GF-D8 (cell line): ENCODE results near the gene CHSY1.
A peak's percentile ranks its signal among the peaks of the same experiment; 100 is the strongest.

Experiments
- DNase-seq: peaks from one replicate; lab custom pipeline; 2025; lab: John Stamatoyannopoulos, UW

The CHSY1 gene

DNA sequence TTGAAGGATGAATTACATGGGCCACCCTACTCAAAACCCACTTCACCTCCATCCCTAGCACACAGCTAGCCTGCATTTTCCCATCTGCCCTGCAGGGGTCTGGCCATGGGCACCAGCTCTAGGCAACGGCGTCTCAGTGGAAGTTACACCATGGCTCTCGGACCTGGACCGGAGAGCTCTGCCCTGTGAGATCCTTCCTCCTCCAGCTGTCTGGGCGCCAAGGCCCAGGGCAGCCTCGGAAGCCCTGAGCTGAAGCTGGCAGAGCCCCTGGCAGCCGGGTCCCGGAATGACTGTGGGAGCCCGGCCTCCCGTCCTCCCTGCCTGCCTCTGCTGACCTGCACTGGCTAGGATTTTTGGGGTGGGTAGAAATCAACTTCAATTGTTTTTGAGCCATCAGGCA lies 98.9 kb downstream of the CHSY1 start:
- DNase-seq: no peak

DNA sequence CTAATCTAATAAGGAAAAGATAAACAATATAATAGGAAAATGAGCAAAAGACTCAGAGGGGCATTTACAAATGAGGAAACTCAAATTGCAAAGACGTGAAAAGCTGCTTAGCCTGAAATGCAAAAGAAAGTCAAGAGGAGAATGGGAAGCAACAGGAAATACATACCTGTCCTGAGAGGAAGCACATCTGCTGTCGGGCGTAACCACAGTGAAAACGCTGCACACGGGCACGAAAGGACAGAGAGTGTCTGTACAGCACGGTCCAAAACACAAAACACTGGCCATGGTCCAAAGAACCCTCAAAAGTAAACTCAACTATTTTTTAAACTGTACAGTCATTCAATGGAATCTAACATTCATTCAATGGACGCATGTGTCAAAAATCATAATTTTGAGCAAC lies 100.6 kb downstream of the CHSY1 start:
- no peak for DNase-seq

GRCh38 chr15:101150723-101151040 lies 101.2 kb downstream of the CHSY1 start:
- DNase-seq: no peak

DNA sequence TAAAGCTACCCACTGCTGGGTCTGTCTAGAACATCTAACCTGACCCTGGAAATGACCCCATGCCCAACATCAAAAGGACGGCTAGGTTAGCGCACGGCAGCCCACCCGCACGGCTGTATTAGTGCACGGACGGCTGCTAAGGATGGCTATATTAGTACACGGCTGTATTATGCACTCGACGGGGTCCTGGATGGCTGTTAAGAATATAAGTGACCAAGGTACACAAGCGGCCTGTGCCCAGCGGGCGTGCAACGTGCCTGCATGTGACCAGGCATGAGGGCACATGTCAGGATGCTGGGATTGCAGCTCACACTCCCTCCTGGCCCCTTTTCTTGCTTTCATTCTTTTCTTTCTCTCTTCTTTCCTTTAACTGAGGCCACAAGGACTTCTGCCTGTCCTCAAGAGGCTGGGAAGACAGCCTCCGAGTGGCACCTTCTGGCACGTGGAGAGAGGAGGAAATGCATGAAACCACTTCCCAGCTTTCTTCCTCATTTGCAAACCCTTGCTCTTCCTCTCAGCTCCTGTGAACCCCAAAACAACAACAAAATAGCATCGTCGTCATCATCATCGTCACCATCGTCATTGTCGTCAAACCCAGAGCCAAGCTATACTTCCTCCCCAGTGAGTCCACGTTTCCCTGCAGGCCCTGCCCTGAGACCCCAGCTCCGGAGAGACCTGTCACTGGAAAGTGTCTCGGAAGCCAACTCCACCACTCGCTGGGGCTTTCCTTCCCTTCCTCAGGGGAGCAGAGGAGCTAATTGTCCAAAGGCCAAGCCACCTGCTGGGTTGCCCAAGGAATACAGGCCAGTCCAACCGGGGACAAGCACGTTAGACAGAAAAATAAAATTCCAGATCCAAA lies 101.8 kb downstream of the CHSY1 start:
- DNase-seq: no peak

DNA sequence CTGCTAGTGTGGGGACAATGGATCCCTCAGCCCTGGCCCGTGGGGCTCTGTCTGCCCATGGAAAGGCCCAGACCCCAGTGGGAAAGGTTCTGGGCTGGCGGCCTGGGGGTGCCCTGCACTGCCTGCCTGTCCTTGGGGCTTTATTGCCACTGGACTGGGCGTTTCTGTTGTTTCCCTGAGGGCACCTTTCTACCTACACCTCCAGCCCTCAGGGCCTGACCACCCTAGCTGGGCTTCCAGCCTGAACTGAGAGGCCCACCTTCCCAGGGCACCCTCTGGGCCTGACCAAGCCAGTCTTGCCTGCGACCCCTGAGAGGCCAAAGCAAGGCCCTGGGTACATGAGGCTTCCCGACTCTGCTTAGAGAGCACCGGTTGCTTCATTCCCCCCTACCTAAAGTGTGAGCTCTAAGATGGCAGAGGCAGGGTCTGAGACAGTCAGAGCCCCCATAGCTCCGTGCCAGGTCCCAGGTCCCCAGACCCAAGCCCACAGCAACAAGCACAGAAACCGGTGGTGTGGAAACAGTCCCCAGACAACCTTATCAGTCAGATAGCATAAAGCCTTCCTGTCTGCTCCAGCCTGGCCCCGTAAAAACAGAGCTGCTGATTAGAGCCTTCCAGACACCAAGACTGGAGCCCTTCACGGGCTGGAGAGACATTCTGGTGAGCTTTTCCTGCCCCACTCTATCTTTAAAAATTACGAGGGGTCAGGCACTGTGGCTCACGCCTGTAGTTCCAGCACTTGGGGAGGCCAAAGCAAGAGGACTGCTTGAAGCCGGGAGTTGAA lies 102.8 kb downstream of the CHSY1 start:
- peak; percentile 58 for DNase-seq

DNA sequence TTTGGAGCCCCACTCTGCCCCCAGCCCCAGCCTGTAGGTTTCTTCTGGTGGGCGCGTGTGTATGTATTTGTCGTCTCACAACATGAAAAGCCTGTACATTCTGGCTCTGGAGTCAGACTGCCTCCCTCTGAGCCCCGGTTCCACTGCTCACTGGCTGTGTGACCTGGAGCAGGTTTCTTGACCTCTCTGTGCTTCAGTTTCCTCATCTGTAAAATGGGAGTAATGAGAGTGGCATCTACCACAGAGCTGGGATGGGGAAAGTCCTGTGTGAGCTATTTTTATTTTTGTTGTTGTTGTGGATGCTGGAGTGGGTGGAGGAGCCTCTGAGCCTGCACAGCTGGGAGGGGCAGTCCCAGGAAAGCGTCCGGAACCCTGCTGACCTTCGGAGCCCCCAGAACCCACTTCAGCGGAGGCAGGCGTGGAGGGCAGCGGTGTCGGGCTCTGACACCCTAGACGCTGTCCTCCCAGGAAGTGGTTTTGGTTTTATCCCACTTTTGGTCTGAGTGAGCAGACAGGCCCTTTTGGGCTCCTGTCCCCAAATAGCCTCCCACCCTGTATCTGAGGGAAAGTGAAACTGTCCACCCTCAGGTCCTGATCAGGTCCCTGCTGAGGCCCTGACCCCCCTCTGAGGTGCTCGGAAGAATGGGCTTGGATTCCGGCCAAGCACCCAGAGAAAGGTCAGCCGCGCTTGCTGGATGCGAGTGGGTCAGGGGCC lies 103.5 kb downstream of the CHSY1 start:
- DNase-seq: no peak

- DNase-seq: no peak
These were observed 104.7 kb downstream of the CHSY1 start for GRCh38 chr15:101147181-101147580.

GRCh38 chr15:101146118-101146702 lies 105.6 kb downstream of the CHSY1 start:
- no peak for DNase-seq

GRCh38 chr15:101145362-101145761 lies 106.5 kb downstream of the CHSY1 start:
- no peak for DNase-seq

GRCh38 chr15:101143321-101143720 lies 108.5 kb downstream of the CHSY1 start:
- DNase-seq: no peak

DNA sequence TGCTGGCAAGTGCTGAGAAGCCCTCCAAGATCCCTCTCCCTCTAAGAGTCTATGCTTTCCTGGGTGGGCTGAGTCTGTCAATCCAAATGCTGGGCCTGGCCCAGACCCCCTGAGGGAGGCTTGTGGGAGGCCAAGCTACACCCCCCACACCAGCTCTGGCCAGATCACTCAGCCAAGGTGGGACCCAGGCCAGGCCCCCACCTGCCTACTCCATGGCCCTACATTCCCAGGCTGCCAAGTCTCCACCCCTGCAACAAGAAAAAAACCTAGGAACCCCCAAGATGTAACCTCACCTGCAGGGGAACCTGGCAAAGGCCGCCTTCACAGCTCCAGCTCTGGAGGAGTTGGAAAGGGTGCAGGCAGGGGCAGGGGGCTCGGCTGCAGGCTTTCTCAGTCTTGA lies 109.1 kb downstream of the CHSY1 start:
- DNase-seq: no peak

DNA sequence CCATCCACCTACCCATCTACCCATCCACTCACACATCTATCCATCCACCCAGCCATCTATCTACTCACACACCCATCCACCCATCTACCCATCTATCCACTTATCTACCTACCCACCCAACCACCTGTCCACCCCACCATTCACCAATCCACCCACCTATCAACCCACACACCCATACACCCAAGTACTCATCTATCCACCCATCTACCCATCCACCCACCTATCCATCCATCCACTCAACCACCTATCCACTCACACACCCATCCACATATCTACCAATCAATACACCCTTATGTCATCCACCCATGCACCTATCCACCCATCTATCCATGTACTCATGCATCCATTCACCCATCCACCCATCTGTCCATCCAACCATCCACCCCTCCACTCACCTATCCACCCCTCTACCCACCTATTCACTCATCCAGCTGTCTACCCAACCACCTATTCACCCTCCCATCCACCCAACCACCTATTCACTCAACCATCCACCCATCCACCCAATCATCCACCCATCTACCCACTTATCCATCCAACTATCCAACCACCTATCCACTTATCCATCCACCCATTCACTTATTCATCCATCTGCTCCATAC lies 109.8 kb downstream of the CHSY1 start:
- DNase-seq: no peak

DNA sequence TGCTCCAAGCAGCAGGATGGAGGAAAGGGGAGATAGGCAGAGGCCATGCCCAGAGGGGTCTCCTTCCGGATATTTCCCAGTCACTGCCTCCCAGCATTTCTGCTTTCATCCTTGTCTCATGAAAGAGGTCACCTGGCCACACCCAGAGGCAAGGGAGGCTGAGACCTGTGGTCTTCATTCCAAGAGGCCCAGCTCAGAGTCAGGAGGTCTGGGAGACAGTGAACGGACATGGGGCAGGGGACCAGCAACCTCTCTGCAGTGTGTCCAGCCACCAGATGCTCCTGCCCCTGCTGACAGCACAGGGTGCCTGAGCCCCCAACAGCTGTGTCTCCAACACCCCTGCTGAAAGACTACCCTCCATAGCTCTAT lies 111.2 kb downstream of the CHSY1 start:
- no peak for DNase-seq

DNA sequence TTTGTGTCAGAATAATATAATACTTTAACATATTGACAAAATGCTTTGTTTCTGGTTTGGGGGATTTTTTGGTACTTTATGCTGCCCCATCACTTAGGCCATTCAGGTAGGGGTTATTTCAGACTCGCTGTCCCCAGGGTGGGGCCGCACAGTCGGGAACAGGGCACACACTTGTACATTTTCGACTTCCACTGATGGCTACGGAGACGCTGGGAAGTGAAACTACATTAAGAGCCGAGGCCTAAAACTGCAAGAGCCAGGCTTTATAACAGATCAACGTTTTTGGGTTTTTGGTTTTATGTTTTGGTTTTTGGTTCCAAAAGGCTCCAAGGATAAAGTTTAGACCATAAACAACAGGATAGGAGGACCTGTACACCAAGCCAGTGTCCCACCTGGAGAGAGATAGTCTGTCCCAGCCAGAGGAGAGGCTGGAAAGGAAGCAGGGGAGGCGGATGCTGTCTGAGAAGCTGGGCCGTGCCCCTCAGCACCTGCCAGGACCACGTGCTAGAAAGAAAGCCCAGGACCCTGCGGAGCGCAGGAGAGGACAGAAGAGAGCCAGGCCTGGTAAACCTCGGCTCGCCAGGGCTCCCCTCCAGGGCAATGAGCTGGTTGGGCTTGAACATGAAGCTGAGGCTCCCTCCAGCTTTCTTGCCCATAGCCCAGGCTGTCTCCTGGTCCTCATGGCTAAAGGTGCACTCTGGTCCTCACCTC lies 111.7 kb downstream of the CHSY1 start:
- no peak for DNase-seq

DNA sequence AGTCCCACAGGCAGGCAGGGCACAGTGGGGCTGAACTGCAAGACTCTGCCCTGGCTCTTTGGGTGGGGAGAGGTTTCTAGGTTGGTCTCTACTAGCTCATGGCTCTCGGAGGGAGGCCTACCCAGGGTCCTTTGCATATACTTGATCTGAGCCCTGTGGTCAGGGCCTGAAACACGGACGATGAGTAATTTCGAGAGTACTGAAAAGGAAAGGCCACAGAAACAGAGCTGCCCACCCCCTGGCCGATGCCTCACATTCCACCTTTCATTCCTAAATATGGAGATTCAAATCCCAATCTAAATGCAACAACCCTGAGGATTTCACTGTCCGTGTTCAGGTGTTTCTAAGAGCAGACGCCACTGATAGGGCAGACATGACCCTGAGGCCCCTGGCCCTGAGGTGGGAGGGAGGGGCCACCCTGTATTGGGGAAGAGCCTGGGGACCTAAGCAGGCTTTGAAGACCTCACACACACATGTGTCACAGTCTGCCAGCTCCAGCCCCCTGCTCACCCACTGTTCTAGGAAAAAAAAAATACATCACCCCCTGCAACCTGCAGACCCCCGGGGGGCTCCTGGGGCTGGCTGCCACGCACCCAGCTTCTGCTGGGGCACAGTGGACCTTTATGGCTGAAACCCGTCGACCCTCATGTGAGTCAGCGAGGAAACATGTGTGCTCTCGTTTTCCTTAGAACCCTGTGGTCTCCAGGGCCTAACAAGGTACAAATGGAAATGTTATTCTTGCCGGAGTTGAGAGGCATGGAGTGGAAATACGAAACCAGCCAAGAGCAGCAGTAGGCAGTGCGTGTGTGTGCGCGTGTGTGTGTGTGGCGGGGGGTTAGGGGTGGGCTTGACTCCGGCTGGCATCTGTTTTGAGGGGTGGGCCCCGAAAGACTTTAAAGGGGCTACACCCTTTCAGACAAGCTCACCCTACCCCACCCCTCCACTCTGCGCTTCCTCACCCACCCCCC lies 112.7 kb downstream of the CHSY1 start:
- DNase-seq: no peak

DNA sequence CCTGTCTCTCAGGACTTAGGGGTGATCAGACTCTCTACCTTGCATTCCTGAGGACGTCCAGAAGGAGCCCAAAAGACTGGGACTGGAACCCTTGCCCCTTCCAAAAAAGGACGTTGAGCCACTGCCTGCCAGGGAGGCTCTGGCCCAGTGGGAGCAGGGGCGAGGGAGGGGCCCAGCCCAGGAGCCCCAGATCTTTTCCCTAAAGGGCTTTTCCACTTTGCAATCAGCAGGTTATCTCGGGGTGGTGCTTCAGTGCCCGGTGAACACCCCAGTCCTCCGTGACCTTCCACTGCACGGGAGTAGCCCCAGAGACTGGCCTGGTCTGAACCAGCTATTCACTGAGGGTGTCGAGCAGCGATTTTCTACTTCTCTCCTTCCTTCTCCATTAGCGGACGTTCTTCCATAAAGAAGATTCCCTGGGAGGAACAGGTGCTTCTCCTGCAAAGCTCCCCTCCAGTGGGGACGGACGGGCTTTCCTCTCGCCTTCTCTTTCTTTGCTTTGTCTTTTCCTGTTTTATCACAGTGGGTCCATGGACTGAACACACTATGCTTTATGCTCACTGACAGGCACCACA lies 113.7 kb downstream of the CHSY1 start:
- no peak for DNase-seq

DNA sequence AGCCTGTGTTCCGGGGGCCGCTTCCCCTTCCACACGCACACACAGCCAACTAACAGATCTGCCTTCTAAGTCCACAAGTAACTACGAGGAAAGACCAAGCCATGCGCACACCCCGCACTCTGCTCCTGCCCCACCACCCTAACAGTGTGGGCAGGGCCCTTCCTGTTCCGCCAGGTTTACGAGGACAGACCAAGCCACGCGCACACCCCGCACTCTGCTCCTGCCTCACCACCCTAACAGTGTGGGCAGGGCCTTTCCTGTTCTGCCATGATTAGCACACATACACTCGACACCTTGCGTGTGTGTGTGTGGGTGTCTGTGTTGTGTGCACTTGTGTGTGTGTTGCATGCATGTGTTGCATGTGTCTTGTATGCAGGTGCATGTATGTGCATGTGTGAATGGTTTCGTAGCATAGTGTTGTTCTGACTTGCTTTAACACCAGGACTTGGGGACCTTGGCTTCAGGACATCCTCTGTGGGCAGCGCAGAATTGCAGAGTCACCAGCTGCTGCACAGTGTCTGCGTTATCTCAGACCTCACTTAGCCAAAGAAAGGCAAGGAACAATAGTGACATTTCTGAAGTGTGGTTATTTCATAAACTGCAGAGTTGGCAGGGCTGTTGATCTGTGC lies 114.4 kb downstream of the CHSY1 start:
- peak; percentile 95 for DNase-seq

DNA sequence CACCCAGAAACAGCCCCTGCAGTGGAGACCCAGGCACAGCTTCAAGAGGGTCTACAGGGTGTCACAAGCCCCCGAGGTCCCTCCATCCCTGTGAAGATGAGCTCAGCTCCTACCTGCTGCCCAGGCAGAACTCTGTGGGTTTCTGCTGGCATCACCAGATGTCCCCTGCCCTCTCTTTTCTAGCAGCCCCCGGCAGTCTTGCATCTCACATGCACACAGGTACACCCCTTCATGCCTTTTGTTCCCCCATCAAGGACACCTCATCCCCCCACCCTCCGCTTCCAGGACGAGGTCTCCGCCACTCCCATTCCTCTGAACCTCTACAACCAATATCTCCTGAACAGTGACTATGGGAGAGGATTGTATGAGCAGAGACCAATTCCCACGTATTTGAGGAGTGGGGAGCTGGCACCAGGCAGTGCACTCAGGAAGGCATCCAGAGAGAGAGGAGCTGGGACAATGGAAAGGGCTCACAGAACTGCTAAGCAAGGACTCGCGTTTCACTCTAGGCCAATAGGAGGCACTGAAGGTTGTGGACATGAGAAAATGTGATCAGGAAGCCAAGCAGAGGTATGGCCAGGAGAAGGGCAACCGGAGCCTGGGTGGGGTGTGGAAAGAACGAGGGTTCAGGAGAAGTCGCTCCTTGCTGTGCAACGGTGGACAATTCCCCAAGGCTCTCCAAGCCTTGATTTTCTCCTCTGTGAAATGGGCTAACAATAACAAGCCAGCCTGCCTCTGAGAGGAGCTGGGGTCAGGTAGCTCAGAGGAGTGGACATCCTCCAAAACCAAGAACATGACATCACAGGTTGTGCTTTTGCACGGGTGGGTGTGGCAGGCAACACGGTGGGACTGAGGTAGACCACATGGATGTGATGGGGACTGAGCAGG lies 115.2 kb downstream of the CHSY1 start:
- DNase-seq: no peak
